IPS DF 19.7 (cell line): ENCODE measurements around the gene UCN2.
"Not testable (repeated sequence)": the region's sequence is repeated elsewhere in the genome, so short reads cannot be mapped to it uniquely, and the experiment has no call there.

Experiments
- DNase-seq: peaks from one replicate; pipeline ENCODE4 v3.0.0-alpha.2; 2013; ENCODE audit warnings: low read depth, low spot score

Gene UCN2

DNA sequence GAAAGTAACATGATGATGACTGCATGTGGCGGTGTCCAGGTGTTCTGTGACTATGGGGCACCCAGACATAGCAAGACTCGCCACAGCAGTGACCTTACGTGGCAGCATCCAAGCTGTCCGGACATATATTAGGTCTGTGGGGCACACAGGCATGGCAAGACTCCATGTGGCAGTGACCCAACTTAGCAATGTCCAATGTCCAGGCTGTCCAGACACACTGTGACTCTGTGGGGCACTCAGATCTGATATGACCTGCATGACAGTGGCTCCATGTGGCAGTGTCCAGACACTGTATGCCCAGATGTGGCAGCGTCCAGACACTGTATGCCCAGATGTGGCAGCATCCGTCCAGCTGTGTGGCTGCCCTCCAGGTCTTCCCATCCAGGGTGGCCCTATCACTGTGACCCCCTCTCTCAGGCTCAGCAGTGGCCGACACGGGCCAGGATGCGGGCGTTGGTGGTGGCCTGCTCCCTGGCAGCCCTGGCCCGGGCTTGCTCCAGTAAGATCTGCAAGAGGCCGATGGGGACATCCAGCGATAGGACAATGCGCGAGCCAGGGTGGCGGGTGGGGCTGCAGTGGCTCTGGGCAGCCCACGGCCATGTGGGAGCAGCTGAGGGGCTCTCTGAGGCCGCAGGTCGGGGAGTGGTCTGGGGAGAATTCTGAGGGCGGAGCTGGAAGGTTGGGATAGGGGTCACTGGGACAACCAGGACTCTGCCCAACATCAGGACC lies 1.1 kb downstream of the UCN2 start:
- DNase-seq, result no peak

DNA sequence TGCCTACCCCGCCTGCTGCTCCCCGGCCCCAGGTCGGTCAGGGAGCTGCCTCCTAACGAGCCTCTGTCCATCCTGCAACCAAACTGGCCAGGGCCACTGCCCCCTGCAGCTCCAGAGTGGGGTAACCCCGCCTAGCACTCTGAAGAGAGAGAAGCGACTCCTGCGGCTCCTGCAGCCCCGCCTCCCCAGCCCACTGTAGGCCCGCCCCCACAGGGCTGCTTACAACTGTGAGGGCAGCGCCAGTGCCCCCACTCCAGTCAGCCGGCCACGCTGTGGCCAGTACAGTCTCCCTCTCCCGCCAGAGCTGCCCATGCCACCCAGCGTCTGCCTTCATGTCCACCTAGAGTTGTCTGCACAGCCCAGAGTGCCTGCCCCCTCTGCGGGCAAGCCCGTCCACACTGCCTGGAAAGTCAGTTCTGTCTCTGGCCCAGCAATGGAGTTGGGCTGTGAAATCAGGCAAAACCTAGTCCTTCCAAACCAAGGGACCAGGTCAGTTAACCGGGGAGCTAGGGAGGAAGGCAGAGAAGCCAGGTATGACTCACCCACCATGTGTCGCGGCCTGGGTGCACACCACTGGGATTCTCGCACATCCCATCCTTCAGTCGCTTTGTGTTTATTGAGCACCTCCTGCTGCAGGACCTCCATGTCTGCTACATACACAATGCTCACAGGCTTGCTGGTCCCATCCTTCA lies 2.4 kb downstream of the UCN2 start:
- DNase-seq, result peak; percentile 40

DNA sequence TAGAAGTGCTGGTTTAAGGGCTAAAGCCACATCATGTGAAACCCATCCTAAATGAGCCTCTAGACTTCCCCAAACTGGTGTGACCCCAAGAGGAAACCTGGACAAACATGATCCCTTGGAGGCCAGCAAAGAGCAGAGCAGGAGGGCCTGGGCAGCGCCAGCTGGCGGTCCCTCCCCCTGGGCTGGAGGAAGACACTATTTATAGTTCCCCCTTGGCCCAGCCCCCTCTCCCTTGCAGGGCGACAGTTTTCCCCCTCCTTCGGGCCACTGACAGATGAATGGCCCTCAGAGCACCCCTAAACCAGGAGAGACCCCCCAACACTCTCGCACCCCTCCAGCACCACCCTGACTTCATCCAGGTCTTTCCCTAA lies 2.9 kb downstream of the UCN2 start:
- DNase-seq, result no peak

DNA sequence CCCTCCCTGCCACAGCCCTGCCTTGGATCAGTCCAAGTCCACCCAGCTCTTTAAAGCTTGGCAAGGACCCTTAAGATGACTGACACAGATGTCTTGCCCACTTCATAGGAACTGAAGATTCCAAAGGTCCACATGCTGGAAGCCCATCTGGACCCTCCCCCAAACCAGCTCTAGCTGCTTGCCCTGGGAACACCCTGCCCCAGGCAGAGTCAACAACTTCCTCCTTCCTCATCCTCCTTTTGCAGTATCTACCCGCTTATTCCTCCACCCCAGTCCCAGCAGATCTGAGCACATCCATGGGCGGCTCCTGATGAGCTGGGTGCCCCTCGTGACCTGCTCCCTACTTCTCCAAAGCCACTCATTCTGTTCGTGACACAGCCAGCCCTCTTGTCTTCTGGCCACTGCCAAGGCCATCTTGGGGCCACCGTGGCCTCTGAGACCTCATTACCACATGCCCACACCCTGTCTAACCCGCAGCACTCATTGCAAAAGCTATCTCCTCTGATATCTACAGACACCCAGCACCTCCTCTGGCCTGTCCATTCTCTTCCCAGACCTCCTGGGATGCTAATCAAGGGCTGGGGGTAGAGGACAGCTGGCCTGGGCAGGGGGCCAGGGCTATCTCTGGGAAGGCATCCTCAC lies 5.0 kb downstream of the UCN2 start:
- DNase-seq, result no peak

DNA sequence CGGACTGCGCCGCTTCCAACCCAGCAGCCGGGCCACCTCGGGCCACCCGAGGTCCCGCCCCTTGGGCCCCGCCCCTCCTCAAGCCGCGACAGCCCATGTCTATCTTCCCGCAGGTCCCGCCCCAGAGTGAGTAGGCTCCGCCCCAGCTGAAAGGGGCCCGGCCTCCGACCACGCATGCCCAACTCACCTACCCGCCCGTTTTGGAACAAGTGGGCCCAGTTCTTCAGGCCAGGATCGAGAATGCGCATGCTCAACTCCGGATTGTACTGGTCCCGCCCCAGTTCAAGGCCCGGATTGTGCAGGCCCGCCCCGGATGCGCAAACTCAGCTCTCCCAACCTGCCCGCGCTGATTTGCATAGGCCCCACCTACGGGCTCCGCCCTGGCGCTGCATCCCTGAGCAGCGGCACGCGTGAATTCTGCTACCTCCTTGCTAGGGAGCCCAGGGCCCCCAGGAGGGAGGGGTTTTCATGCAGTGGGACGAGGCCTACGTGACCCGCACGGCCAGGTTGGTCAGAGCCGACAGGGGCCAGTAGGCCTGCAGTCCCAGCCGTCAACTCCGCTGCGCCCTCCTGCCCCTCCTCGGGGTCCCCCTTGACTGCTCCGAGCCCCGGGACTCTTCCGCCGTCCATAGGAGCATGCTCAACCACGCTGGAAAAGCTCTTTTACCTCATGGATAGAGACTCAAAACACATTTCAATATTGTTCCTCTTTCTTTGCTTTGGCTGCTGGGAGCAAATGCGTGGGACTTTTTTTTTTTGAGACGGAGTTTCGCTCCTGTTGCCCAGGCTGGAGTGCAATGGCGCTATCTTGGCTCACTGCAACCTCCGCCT lies 6.6 kb downstream of the UCN2 start, which contains the start of gene PFKFB4:
TSS of gene PFKFB4 (minus strand) at position 8 of the 831 bp plus-strand sequence. CDS start 26 bp downstream, outside the sequence.
- DNase-seq, result peak; percentile 93

DNA sequence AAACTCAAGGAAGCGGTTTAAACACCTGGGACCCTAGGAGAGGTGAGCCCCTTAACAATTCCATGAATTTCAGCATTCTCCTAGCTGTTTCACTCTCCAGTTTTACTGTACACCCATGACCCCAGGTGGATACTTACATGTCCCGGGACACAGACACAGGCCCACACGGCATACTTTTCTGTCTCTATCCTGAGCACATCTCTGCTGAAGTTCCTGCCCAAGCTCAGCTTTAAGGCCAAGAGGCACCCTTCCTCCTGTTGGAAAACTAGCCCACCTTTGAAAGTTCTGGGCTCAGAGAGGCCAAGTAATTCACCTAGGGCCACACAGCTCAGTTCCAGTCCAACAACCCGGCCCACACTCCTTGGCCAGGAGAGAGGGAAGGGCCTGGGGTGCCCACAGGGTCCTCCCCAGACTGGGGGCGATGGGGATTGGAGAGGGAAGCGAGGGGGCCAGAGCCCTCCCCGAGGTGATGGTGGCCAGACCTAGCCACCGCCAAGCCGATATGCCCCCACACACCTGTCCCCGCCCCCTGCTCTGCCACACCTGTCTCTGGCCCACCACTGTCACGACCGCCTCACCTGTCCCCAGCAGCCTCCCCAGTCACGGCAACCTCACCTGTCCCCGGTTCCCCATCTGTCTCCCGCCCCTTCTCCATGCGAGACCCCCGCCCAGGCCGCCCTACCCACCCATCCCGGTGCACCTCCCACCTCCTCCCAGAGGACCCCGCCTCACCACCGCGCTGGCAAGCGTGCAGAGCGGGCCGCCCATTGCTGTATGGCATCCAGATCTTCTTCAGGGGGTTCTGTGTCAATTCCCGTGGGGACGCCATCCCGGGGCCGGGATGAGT lies 7.4 kb downstream of the UCN2 start:
- DNase-seq, result no peak

DNA sequence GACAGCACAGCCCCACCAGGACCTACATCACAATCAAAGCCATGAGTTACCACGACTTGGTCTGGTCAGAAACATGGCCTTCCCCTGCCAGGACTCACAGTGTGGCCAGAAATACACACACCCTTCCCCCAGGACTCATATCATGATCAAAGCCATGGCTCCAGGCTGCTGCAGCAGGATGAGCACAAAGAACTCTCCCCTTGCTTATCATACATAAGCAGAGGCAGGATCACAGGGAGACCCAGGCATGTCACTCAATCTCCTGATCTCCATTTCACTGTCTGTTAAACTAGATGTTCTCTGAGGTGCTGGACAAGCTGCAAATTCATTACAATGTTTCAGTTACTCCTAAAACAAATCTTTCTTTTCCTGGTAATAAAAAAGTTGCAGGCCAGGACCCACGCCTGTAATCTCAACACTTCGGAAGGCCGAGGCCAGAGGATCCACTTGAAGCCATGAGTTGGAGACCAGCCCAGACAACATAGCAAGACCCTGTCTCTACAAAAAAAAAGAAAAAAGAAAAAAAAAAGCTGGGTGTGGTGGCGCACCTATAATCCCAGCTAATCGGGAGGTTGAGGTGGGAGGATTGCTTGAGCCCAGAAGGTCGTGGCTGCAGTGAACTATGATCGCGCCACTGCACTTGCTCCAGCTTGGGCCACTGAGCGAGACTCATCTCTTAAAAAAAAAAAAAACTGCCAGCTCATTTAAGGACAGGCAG lies 8.2 kb downstream of the UCN2 start:
- DNase-seq, result no peak

DNA sequence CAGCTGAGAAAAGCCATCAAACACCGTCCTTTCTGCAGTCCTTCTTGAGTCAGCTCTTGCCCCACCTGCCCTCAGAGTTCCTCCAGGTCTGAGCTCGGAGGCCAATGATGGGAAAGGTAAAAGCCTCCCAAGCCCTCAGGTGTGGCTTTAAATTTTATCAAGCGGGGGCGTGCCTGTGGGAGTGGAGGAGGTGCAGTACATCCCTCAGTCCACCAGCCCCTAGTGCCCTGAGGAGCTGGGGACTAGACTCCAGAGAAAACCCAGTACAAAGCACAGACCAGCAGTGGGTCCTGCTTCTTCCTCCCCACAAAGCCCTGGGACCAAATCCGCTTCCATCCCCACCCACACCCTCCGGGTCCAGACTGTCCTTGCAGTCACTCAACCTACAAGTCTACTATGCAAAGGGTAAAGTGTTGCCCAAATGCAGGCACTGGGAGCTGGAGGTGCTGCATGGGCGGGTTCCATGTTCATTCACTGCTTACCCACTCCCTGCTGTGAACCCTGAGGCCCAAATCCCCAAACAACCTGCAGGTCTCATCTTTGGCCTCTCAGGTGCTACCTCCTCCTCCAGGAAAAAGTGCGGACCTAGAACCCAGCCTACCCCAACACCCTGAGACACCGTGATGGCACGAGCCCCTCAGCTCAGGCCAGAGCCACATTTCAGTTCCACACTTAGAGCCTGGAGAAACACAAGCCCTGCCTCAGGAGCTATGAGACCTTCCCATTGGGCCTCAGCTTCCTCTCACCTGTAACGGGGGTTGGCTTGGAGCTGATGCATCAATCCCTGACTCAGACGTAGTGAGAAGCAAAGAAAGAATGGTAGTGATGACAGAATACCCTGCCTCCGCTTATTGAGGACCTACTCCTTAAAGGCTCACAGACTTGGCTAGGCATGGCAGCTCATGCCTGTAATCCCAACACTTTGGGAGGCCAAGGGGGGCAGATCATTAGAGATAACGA lies 9.4 kb downstream of the UCN2 start:
- DNase-seq, result no peak

DNA sequence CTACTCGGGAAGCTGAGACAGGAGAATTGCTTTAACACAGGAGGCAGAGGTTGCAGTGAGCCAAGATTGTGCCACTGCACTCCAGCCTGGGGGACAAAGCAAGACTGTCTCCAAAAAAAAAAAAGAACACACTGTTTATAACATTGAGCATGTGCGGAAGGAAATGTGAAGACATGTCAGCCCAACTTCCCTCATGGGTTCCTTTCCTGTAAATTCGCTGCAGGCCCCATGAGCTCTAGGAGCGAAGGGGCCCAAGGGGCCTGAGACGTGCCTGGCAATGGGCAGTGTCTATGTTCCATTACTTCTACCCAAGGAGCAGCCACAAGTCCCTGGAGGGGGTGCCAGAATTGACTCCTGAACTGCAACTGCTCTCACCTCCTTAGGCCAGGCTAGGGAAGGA lies 10.2 kb downstream of the UCN2 start:
- no peak for DNase-seq

DNA sequence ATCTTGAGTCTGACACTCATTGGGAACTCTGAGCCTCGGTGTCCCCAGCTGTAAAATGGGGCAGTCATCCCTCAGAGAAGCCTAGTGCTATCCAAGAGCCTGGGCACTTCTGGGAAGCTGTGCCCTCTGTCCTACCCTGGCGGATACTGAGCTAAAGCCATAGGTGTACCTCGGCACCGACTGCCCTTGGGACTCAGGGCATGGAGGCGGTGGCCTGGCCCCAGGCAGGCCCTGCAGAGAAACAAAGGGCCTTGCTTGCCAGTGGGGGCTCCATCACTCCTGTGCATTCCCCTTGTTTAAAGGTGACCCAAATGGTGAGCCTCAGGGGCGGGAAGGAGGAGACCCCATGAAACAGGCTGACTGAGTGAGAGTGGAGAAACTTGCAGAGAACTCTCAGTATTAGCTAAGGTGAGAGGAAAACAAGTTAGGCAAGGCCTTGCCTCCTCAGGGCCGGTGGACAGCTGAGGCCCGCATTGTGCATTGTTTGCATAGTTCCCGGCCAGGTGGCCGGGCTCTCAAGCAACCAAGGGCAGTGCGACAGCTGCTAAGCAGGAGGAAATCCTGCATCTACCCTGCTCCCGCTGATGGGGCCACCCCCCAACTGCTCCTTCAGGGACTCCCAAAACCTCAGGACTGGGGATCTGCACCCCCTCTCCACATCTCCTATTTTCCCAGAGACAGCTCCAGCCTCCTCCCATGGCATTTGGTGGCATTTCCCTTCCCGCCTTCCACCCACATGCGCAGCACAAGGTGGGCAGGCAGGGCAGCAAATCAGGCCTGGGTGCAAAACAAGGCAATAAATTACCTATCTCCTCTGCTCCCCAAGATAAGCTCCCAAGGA lies 11.2 kb downstream of the UCN2 start:
- no peak for DNase-seq

DNA sequence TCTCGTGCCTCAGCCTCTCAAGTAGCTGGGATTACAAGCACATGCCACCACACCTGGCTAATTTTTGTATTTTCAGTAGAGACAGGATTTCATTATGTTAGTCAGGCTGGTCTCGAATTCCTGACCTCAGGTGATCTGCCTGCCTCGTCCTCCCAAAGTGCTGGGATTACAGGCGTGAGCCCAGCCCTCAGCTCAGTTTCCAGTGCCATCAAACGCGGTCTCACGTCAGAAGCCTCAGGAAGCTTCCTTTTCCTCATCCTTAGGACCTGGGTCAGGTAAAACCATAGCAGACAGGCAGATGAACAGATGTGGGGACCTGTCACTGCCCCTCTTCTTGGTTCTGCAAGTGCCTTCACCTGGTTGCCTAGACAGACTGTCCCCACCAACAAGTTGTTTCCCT lies 11.9 kb downstream of the UCN2 start:
- DNase-seq, result not testable (repeated sequence)

DNA sequence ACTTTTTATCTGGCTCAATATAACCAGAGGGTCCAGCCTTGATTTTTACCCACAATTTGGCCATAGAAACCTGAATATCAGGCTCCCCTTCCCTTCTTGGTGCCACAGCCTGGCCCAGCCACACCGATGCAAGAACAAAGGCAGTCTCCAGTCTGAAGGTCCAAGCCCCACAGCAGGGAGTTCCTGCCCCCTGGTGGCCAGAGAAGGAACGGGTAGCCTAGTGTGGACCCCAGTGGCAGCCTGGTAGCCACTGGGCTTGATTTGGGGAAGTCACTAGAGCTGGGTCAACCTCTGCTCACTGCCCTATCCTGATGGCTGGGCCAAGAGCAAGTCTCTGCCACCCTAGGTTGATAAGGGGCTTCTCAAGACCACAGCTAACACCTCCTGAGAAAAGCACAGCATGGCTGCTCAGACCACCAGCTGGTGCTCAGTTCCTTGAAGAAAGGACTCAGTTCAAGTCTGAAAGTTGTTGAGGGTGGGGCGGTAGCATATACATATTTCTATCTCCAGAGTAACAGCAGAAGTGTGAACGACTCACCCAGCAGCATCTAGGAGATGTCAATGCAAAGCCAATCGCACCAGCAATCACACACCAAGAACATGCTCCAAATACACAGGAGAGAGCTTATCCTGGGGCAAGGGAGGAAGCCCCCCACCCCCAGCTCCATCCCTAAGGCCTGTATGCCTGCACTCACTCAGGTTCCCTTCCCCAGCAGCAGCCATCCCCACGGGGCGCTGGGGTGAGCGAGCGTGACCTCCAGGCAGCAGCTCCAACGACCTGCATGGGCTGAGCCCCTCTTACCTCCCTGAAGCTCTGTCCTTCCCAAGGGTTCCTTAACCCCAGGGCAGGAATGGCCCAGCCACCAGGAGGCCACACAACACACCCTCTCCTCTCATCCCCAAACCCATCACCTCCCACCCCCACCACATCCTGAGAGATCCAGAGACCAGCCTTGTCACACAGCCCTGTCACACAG lies 14.6 kb downstream of the UCN2 start:
- peak; percentile 42 for DNase-seq

DNA sequence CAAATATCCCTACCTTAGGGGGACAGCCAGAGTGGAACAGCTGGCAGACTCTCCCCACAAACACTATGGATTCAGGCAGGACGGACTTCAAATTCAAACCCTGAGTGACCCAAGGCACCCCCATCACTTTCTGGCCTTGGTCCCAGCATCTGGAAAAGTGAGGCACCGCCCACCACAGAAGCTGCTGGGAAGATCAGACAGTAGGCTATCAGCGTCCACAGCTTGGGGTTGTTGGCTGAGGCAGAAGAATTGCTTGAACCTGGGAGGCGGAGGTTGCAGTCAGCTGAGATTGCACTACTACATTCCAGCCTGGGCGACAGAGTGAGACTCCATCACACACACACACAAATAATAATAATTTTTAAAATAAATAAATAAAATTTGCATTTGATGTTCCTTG lies 15.5 kb downstream of the UCN2 start:
- no peak for DNase-seq

DNA sequence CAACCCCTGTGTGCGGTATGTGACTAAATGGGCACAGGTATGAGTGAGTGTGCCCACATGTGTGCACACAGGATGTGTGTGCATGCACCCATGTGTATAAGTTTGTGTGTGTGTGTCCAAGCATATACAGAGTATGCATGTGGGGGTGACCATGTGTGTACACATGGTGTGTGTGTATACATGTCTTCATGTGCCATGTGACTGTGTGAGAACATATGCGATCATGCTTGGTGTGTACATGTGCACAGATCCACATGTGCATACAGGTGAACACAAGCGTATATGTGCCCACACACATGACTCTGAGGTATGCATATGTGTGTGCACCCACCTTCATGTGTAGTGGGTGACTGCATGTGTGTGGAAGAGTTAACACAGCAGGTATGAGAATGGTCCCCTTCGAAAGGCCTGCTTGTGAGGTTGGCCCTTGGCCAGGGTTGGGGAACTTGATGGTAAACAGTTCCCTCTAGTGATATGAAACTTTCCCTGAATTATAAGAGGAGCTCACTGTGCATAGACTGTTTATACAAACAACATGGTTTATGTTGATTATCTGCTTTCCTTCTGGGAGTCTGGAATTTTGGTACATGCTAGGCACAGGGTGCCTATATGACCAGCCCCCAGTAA lies 17.3 kb downstream of the UCN2 start:
- no peak for DNase-seq

DNA sequence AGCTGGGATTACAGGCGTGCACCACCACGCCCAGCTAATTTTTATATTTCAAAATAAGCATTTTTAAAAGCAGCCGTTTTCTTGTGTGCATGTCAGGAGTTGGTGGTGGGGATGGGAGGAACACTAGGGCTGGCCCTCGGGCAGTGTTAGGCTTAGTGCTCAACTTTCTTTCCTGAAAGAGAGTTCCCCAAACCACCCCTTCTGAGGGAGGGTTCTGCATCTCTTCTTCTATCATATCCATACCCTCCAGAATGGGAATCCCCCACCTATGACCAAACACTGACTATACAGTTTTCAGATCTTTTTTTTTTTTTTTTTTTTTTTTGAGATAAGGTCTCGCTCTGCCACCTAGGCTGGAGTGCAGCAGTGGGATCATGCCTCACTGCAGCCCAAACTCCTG lies 19.4 kb downstream of the UCN2 start:
- DNase-seq, result no peak

DNA sequence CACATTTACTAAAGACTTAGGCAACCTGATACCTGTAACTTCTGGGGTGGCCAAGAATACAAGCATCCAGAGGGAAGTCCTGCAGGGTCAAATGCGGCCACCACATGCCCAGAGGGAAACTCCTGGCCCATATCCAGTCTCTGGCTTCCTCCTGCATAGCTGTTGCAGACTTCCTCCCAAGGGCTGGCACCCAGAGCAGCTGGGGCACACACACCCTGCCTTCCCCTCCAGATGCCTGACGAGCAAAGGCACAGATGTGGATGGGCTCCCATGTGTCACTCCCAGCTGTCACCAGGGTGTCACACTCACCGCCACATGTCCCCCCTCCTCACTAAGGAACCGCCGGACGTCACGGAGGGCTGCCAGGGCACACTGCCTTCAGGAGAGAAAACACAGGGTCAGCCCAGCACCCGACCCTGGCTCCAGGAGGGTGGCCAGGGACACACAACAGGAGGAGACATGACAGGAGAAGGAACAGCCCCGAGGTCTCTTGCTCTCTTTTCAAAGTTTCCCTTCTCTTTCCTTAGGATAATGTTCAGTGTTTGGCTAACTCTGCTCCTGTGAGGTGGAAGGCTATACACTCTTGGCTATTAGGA lies 20.2 kb downstream of the UCN2 start:
- no peak for DNase-seq
